Measurements from ENCODE around the gene FOXO1. TPM values are rescaled to one million over a fixed set of nuclear protein-coding genes. Genes with fewer than 3 reads are reported as not detected.

Gene FOXO1
- total and polyA plus RNA-seq, 9 of the 15 experiments (the other 6 are each of a cell fraction or from before 2014, with no cell fraction given), result 0.04 to 0.73 (median 0.20) TPM

DNA sequence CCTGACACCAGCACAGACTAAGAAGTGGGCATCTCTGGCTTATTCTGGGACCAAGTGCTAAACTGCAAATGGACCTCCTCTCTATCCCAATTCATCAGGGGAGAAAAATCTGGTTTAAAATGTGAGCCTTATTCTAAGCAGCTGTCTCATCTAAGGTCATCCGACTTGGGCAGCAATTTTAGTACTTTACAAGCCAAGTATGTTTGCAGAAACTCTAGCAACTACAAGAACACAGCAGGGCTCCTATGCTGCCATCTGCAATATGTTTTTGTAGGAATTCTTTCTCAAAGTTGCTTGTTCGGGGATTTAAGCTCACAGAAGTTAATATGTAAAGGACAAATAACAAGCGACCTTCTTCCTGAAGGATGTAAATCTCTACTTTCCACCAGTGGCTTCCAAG lies 113.1 kb downstream of the FOXO1 start:
- Histone ChIP-seq H4K20me1 (replicated peaks; ENCODE audit: control insufficient read depth, insufficient read depth, low read length) (no peaks in the 10 kb centered on the region), H3K27me3 (ENCODE audit: control insufficient read depth in 2 of 2, insufficient read depth in 2 of 2, low read length in 2 of 2) (no peaks in the 10 kb centered on the region; a peak in 1 of 5 replicates), H2AFZ (ENCODE audit: low read depth, low read length) (no peak overlapping the region), H3K4me3 (no peak overlapping the region), H3K4me1 (replicated peaks in 1 of 2; ENCODE audit: control insufficient read depth in 2 of 2, insufficient read depth in 2 of 2, low read length in 2 of 2) (no peaks in the 10 kb centered on the region), H3K4me2 (ENCODE audit: insufficient read depth, low read length) (no peak overlapping the region), H3K9ac (ENCODE audit: insufficient read depth in 1 of 2, low read depth in 2 of 2, low read length in 2 of 2) (no peak overlapping the region), H3K36me3 (ENCODE audit: control insufficient read depth, insufficient read depth, low read length) (no peaks in the 10 kb centered on the region), H3K9me1 (ENCODE audit: control insufficient read depth, insufficient read depth, low read length) (no peaks in the 10 kb centered on the region), H3K27ac (ENCODE audit: extremely low read depth, low read depth, low read length) (no peak overlapping the region), H3K9me3 (replicated peaks; ENCODE audit: control insufficient read depth, insufficient read depth, low read depth, low read length) (no peaks in the 10 kb centered on the region), H3K79me2 (ENCODE audit: control insufficient read depth, insufficient read depth, low read length) (no peaks in the 10 kb centered on the region)
- 0% methylated on average over 3 of the region's 3 CpGs for WGBS (ENCODE audit: insufficient coverage, low coverage, missing lambda C conversion rate)
- FAIRE-seq, result no peak
- no peak for DNase-seq (ENCODE audit: extremely low read depth in 1 of 4, low spot score in 3 of 4)
- CTCF ChIA-PET (ENCODE audit: low intra/inter-chr PET ratio), result no interaction called here
- intact Hi-C loops (cut with micrococcal nuclease), result no loop called here
- BruUV-seq (replicated peaks), result no TSS peak
- POLR2A ChIA-PET, result no interaction called here
- in situ Hi-C loops (cut with MboI), result no loop called here
- ATAC-seq, result no peak
- TF ChIP-seq CAMTA2 (CRISPR knock-in tag; conservative IDR thresholded peaks at IDR 0.05) (no peak), ZNF699 (CRISPR knock-in tag; IDR thresholded peaks at IDR 0.05; ENCODE audit: insufficient replicate concordance) (no peak), MIER1 (IDR thresholded peaks at IDR 0.05; ENCODE audit: low read depth) (no peak), ZNF766 (CRISPR knock-in tag; conservative IDR thresholded peaks at IDR 0.05) (no peak), GTF2F1 (IDR thresholded peaks at IDR 0.05; ENCODE audit: low read depth, low read length) (no peak), ZFPM2 (CRISPR knock-in tag; IDR thresholded peaks at IDR 0.05) (no peak), SNRNP70 (optimal IDR thresholded peaks at IDR 0.05; ENCODE audit: low read depth, low read length) (no peak), NFE2L1 (tag; IDR thresholded peaks at IDR 0.05; ENCODE audit: borderline replicate concordance, low read depth) (no peak), ZNF143 (CRISPR knock-in tag; IDR thresholded peaks at IDR 0.05) (no peak), NFXL1 (CRISPR knock-in tag; IDR thresholded peaks at IDR 0.05) (no peak), CEBPG (CRISPR knock-in tag; IDR thresholded peaks at IDR 0.05) (no peak), CEBPG (tag; conservative IDR thresholded peaks at IDR 0.05 in 1 of 2, IDR thresholded peaks at IDR 0.05 in 1 of 2) (no peak), ZNF431 (CRISPR knock-in tag; IDR thresholded peaks at IDR 0.05) (no peak)
- TF ChIP-seq, protein P1, sequence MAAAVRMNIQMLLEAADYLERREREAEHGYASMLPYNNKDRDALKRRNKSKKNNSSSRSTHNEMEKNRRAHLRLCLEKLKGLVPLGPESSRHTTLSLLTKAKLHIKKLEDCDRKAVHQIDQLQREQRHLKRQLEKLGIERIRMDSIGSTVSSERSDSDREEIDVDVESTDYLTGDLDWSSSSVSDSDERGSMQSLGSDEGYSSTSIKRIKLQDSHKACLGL (CRISPR knock-in tag; IDR thresholded peaks at IDR 0.05; ENCODE audit: borderline replicate concordance, poor library complexity, severe bottlenecking), result no peak
- TF ChIP-seq, protein P2, sequence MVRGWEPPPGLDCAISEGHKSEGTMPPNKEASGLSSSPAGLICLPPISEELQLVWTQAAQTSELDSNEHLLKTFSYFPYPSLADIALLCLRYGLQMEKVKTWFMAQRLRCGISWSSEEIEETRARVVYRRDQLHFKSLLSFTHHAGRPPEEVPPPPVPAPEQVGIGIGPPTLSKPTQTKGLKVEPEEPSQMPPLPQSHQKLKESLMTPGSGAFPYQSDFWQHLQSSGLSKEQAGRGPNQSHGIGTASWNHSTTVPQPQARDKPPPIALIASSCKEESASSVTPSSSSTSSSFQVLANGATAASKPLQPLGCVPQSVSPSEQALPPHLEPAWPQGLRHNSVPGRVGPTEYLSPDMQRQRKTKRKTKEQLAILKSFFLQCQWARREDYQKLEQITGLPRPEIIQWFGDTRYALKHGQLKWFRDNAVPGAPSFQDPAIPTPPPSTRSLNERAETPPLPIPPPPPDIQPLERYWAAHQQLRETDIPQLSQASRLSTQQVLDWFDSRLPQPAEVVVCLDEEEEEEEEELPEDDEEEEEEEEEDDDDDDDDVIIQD (CRISPR knock-in tag; IDR thresholded peaks at IDR 0.05), result no peak
- TF ChIP-seq, protein P3, sequence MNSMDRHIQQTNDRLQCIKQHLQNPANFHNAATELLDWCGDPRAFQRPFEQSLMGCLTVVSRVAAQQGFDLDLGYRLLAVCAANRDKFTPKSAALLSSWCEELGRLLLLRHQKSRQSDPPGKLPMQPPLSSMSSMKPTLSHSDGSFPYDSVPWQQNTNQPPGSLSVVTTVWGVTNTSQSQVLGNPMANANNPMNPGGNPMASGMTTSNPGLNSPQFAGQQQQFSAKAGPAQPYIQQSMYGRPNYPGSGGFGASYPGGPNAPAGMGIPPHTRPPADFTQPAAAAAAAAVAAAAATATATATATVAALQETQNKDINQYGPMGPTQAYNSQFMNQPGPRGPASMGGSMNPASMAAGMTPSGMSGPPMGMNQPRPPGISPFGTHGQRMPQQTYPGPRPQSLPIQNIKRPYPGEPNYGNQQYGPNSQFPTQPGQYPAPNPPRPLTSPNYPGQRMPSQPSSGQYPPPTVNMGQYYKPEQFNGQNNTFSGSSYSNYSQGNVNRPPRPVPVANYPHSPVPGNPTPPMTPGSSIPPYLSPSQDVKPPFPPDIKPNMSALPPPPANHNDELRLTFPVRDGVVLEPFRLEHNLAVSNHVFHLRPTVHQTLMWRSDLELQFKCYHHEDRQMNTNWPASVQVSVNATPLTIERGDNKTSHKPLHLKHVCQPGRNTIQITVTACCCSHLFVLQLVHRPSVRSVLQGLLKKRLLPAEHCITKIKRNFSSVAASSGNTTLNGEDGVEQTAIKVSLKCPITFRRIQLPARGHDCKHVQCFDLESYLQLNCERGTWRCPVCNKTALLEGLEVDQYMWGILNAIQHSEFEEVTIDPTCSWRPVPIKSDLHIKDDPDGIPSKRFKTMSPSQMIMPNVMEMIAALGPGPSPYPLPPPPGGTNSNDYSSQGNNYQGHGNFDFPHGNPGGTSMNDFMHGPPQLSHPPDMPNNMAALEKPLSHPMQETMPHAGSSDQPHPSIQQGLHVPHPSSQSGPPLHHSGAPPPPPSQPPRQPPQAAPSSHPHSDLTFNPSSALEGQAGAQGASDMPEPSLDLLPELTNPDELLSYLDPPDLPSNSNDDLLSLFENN (IDR thresholded peaks at IDR 0.05; ENCODE audit: low read depth in 2 of 2, low read length in 2 of 2), result no peak
- TF ChIP-seq, protein P4, sequence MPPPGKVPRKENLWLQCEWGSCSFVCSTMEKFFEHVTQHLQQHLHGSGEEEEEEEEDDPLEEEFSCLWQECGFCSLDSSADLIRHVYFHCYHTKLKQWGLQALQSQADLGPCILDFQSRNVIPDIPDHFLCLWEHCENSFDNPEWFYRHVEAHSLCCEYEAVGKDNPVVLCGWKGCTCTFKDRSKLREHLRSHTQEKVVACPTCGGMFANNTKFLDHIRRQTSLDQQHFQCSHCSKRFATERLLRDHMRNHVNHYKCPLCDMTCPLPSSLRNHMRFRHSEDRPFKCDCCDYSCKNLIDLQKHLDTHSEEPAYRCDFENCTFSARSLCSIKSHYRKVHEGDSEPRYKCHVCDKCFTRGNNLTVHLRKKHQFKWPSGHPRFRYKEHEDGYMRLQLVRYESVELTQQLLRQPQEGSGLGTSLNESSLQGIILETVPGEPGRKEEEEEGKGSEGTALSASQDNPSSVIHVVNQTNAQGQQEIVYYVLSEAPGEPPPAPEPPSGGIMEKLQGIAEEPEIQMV (tag; conservative IDR thresholded peaks at IDR 0.05; ENCODE audit: low read depth), result no peak
